HG03159 (cell line): ENCODE measurements around the gene VASP.

Experiments
- ATAC-seq: cut with Tn5 transposase; IDR thresholded peaks from one replicate; pipeline ENCODE4 v1.9.1; 2021; ENCODE audit warnings: mild to moderate bottlenecking, moderate library complexity; ENCODE audit not compliant: unreplicated experiment

Gene VASP

GRCh38 chr19:45547965-45548609 lies 40.8 kb downstream of the VASP start:
- ATAC-seq = no peak

- ATAC-seq = no peak
Measured at GRCh38 chr19:45553464-45553863, 46.2 kb downstream of the VASP start.

GRCh38 chr19:45554481-45554880 lies 47.2 kb downstream of the VASP start:
- ATAC-seq = no peak

- no peak for ATAC-seq
Measured at GRCh38 chr19:45556835-45557234, 49.6 kb downstream of the VASP start.

- ATAC-seq = peak; percentile 64
Measured at GRCh38 chr19:45558399-45558878, 51.2 kb downstream of the VASP start.

GRCh38 chr19:45560038-45560437 lies 52.8 kb downstream of the VASP start:
- no peak for ATAC-seq

- no peak for ATAC-seq
Measured at GRCh38 chr19:45560686-45561085, 53.4 kb downstream of the VASP start.

- ATAC-seq = no peak
Measured at GRCh38 chr19:45564131-45564780, 57.0 kb downstream of the VASP start.

GRCh38 chr19:45567609-45568008 lies 60.3 kb downstream of the VASP start:
- no peak for ATAC-seq

GRCh38 chr19:45568732-45569131 lies 61.5 kb downstream of the VASP start:
- ATAC-seq = no peak

DNA sequence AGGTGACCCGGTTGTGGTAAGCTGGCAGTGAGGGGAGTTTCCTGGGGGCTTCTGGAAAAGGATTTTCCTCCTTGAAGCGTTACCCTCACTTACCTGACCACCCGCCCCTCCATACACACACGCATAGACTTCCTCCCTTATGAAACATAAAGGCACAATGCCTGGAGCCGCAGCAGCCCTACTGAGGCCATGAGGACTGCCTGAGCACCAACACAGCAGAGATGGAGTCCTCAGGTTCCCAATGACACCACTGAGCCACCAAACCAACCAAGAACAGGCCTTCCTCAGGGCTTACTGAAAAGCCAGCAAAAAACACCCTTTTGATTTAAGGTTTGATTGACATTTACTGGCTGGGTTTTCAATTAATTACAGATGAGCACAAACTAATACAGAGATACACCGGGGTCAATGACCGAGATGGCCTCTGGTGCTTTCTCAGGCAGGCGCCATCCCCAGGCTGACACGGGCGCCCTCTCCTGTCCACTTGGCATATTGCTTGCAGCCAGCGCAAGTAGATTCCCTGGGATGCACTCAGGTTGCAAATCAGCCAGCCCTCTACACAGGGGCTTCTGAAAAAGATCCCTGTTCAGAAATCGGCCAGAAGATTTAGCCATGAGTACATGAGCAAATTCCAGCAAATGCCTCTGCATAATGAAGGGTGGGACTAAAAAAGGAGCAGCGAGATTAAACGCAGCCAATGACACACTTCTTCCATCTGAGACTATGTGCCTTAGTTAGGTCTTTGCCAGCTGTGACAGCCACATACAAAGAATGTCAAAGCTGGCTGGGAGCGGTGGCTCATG lies 62.5 kb downstream of the VASP start:
- no peak for ATAC-seq

DNA sequence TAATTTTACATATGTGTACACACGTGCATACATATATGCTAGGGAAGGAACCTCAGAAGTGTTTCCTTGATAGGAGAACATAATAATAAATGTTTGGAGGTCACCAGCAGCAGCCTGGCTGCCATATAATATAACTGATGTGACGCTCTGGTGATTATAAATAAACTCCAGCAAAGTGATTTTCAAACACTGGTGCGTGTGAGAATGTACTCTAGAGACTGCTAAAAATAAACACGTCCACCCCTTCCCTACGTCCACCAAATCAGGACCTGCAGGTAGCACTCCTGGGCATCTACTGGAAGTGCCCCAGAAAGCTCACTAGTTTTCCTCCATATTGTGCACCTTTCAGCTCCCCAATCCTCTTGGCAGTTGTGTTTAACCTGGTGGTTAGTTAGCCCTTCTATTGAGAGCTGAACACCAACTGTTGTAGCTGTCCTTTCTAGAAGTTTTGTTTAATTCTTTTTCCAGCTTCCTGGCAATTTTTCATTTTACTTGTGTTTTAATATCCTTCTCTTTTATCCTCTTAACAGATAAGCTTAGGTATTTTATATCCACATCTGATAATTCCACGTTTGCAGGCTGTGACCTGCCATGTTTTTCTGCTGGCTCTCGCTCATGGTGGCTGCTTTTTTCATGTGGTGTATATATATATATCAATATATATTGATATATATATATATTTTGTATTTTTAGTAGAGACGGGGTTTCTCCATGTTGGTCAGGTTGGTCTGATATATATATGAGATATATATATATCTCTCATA lies 64.4 kb downstream of the VASP start:
- no peak for ATAC-seq

DNA sequence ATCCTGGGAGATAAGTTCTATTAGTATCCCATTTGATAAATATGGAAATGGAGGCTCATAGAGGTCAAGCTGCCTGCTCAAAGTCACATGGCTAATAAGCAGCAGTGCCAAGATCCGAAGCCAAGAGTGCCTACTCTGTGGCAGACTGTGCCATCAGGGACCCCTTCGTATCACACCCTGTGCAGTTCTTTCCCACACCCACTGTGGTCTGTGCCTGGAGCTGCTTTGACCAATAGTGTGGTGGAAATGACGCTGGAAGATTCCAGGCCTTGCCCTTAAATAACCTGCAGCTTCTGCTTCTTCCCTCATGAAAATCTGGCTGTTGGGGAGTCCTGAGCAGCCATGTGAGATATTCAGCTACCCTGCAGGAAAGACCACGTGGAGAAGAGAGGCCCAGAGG lies 67.2 kb downstream of the VASP start:
- no peak for ATAC-seq

- no peak for ATAC-seq
Measured at GRCh38 chr19:45575216-45575615, 67.9 kb downstream of the VASP start.
